Spleen (tissue), 7 donors: Measurements from ENCODE around the gene SLC13A4.

Experiments
- CTCF ChIP-seq, 11 experiments: fragments of 200-600 bp in 7 of 11; fragments of 450-650 bp in 4 of 11; sonication (generic) in 4 of 11; IDR thresholded peaks in 8 of 11; conservative IDR thresholded peaks in 3 of 11; 1 replicate in 7 of 11; 2 replicates in 4 of 11; pipeline versions ENCODE4 v1.4.0 to v1.8.0; 2016 to 2021; ENCODE audit warnings: antibody characterized with exemption in 11 of 11, inconsistent platforms in 4 of 11, mild to moderate bottlenecking in 1 of 11
- POLR2A ChIP-seq, 3 donors: fragments of 450-650 bp; IDR thresholded peaks; one replicate each; pipeline ENCODE4 v1.5.1; 2017; ENCODE audit warnings: antibody characterized with exemption in 3 of 3, mild to moderate bottlenecking in 1 of 3
- POLR2AphosphoS5 ChIP-seq, 3 donors: sonication (generic); formaldehyde crosslinking; IDR thresholded peaks; one replicate each; pipeline ENCODE4 v1.5.1; 2017; ENCODE audit warnings: antibody characterized with exemption in 3 of 3
- donor health status: DM: no; HTN: no; CAD: no; lungs with moderate emphysema.
- donor health status: DM: no; HTN: no; CAD: no.
- donor health status: DM: no; HTN: no; CAD: no.

- TF ChIP-seq CTCF (IDR thresholded peaks at IDR 0.05 in 8 of 11, conservative IDR thresholded peaks at IDR 0.05 in 3 of 11) (no peak), POLR2A (IDR thresholded peaks at IDR 0.05) (no peak), POLR2AphosphoS5 (IDR thresholded peaks at IDR 0.05) (no peak)
Observed at GRCh38 chr7:135704698-135705097, 23.3 kb downstream of the SLC13A4 start.
